Activated CD4-positive, alpha-beta T cell treated with anti-CD3 and anti-CD28 coated beads, Interleukin-2, amount 10 ng/mL, durations not matched to agents 24 days and 14 days (primary cell): ENCODE results near the gene EMP1. TPM values are rescaled to one million over a fixed set of nuclear protein-coding genes. Genes with fewer than 3 reads are reported as not detected.

Source experiments
- DNase-seq: peaks from one replicate; pipeline ENCODE4 v3.0.0; 2022
- H3K27ac Mint-ChIP-seq: one replicate; pipeline ENCODE4 v1.8.0; 2022; ENCODE audit warnings: mild to moderate bottlenecking, mixed read lengths
- H3K27me3 Mint-ChIP-seq: one replicate; pipeline ENCODE4 v1.8.0; 2022; ENCODE audit warnings: mixed read lengths
- H3K36me3 Mint-ChIP-seq: one replicate; pipeline ENCODE4 v1.8.0; 2022; ENCODE audit warnings: low read depth, mild to moderate bottlenecking, mixed read lengths
- H3K4me1 Mint-ChIP-seq: one replicate; pipeline ENCODE4 v1.8.0; 2021; ENCODE audit warnings: mixed read lengths
- H3K4me3 Mint-ChIP-seq: one replicate; pipeline ENCODE4 v1.8.0; 2022; ENCODE audit warnings: mild to moderate bottlenecking, moderate library complexity, mixed read lengths
- H3K9me3 Mint-ChIP-seq: one replicate; pipeline ENCODE4 v1.8.0; 2021; ENCODE audit warnings: mixed read lengths
- intact Hi-C: fragments of 100-400 bp; cut with micrococcal nuclease; formaldehyde crosslinking; loops from one replicate; pipeline ENCODE4 v1.15.1; 2023
- total RNA-seq: library from RNA; stranded (reverse); gene quantifications from 2 replicates; pipeline ENCODE4 v1.2.3, GENCODE V29; 2022

EMP1 gene
- total RNA-seq, 1 donor from 2014 or later: 22.2 TPM

DNA sequence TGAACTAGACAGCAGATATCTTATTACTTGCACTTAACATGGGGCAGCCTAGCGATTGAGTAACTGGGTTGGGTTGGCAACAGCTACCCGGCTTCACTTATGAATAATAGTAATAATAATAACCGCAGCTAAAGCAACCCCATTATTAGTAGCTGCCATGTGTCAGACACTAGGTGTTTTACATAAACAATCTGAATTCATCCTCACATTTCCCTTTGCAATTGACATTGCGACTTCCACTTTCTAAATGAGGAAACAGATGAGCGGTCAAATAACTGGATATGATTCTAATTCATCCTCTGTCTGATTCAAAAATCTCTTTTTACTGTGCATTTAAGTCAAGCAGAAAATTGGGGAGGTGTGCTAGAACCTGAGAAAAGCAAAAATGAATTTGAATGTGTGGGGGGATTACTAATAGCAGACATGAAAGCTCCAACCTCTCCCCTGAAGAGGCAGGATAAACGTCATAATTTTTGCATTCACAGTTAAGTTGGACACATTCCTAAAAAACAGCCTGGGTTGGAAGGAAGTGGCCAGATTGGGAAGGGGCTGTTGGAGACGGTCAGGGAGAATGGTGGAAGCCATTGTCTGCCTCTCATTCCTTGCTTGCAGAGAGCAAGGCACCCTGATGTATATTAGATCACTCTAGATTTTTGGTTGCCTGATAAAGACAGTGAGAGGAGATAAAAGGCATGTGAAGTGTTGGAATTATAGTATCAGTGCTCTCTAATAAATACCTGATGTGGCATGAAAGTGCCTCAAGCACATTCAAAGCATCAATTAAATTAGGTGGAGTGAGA, 13.1 kb downstream of the EMP1 start:
- H3K27me3 Mint-ChIP-seq: no peaks in the 10 kb centered on the region
- H3K9me3 Mint-ChIP-seq: no peaks in the 10 kb centered on the region
- DNase-seq: no peak
- H3K36me3 Mint-ChIP-seq: no peaks in the 10 kb centered on the region
- H3K27ac Mint-ChIP-seq: no peak overlapping the region
- H3K4me3 Mint-ChIP-seq: no peak overlapping the region
- H3K4me1 Mint-ChIP-seq: peaks cover 52% of the 10 kb centered on the region
- intact Hi-C loops: loop anchor here (5.0 kb wide), 2 partner anchors 372 to 422 kb away; partner anchors contain the start of gene APOLD1

DNA sequence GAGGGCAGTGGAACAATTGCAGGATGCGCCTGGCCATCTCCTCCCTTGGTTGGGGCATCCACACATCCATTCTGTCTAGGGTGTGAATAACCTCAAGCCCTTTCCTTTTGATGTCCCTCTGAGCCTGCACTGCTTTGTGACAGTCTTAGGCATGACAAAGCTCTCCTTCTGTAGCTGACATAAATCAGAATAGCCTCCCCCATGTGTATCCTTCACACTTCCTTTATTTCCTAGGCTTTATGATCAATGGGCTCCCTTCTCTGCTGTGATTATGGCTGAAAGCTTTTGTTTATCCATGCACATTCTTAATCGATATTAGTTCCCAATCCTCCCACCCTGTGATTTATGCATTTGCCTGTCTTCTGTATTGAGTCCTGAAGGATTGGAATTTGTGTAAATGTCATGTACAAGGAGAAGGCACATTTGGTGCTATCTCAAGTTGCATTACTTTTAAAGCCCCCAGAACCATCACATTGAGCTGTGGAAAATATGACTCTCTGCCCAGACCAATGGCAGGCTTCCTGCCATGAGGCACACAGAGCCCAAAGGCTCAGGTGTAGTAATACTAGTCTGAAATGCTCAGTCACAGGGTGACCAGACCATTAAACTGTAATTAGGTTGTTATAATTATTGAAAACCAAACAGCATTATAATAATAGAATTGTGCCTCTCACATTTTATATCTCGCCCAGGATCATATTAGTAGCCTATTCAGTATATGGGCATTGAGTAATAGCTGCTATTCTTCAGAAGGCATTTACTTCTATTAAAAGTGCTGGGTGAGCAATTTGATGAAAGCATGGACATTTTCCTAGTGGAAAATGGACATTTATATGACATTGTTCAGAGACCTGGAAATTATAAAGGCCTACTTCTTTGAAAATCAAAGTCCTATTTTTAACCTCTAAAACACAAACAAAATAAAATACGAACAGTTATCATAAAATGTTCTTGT, 14.0 kb downstream of the EMP1 start:
- H3K27me3 Mint-ChIP-seq: no peaks in the 10 kb centered on the region
- H3K4me1 Mint-ChIP-seq: peaks cover 48% of the 10 kb centered on the region
- intact Hi-C loops: loop anchor here (1.0 to 5.0 kb wide), 4 partner anchors 109 to 423 kb away; partner anchors contain the start of genes APOLD1 and FAM234B
- H3K4me3 Mint-ChIP-seq: no peak overlapping the region
- no peak overlapping the region for H3K27ac Mint-ChIP-seq
- no peaks in the 10 kb centered on the region for H3K9me3 Mint-ChIP-seq
- no peaks in the 10 kb centered on the region for H3K36me3 Mint-ChIP-seq
- DNase-seq: no peak

DNA sequence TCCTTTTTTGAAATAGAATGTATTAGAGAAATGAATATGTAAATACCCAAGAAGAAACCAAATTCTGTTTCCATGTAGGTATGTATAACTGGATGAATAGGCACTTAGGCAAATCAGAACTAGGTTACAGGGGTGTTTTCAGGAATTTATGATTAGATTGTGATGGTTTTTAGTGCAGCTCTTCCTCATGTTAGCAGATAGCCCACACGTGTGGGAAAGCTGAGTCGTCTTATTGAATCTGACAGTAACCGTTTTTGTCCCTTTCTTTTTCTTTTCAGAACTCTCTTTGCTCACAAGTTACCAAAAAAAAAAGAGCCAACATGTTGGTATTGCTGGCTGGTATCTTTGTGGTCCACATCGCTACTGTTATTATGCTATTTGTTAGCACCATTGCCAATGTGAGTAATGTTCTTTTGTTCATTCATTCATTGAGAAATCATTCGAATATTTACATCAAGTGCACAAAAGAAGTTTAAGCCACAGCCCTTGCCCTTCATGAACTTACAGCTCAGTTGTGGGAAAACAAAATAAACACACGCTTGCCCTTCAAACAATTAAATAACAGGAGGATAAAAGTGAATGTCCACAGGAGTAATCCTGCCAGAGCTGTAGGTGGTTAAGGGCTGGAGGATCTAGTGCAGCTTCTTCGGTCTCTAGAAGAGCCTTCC, 14.8 kb downstream of the EMP1 start:
- peaks cover 40% of the 10 kb centered on the region for H3K4me1 Mint-ChIP-seq
- intact Hi-C loops: loop anchor here (1.0 to 5.0 kb wide), 4 partner anchors 110 to 424 kb away; partner anchors contain the start of genes APOLD1 and FAM234B
- no peaks in the 10 kb centered on the region for H3K36me3 Mint-ChIP-seq
- H3K4me3 Mint-ChIP-seq: peak overlapping the region; percentile 4
- H3K27ac Mint-ChIP-seq: peak overlapping the region; percentile 54
- H3K27me3 Mint-ChIP-seq: no peaks in the 10 kb centered on the region
- DNase-seq: no peak
- H3K9me3 Mint-ChIP-seq: no peaks in the 10 kb centered on the region

GRCh38 chr12:13211859-13212664, 15.5 kb downstream of the EMP1 start:
- peak overlapping the region; percentile 4 for H3K4me3 Mint-ChIP-seq
- no peaks in the 10 kb centered on the region for H3K36me3 Mint-ChIP-seq
- intact Hi-C loops: loop anchor here (1.0 to 5.0 kb wide), 8 partner anchors 47 to 425 kb away; partner anchors contain the start of genes APOLD1, FAM234B and HEBP1
- no peaks in the 10 kb centered on the region for H3K27me3 Mint-ChIP-seq
- H3K9me3 Mint-ChIP-seq: no peaks in the 10 kb centered on the region
- DNase-seq: peak; percentile 92
- H3K27ac Mint-ChIP-seq: peak overlapping the region; percentile 54
- peaks cover 34% of the 10 kb centered on the region for H3K4me1 Mint-ChIP-seq

DNA sequence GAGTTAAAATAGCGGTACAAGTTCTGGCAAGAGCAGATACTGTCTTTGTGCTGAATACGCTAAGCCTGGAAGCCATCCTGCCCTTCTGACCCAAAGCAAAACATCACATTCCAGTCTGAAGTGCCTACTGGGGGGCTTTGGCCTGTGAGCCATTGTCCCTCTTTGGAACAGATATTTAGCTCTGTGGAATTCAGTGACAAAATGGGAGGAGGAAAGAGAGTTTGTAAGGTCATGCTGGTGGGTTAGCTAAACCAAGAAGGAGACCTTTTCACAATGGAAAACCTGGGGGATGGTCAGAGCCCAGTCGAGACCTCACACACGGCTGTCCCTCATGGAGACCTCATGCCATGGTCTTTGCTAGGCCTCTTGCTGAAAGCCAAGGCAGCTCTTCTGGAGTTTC, 18.5 kb downstream of the EMP1 start:
- H3K4me3 Mint-ChIP-seq: no peak overlapping the region
- DNase-seq: no peak
- H3K4me1 Mint-ChIP-seq: peaks cover 22% of the 10 kb centered on the region
- peaks cover 12% of the 10 kb centered on the region for H3K27me3 Mint-ChIP-seq
- intact Hi-C loops: no loop called here
- H3K9me3 Mint-ChIP-seq: no peaks in the 10 kb centered on the region
- H3K27ac Mint-ChIP-seq: no peak overlapping the region
- peaks cover 2% of the 10 kb centered on the region for H3K36me3 Mint-ChIP-seq

DNA sequence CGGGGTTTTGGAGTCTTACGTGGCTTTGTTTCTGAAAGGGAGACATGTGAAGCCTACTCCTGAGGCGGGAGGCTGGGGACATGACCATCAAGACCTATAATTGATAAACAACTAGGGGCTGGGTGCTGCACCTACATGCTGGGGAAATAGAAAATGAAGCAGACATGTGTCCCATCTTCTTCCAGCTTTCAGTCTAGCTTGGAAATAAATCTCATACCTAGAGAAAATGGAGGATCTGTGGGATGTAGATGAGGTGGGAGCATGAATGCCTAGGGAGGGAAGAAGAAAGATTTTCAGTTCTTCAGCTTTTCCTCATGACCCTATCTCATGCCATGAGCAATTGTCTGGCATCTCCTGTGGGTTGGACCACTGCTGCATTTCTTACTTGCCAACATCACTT, 22.1 kb downstream of the EMP1 start:
- Mint-ChIP-seq H3K4me3 (no peak overlapping the region), H3K27ac (no peak overlapping the region), H3K27me3 (peaks cover 22% of the 10 kb centered on the region), H3K9me3 (no peaks in the 10 kb centered on the region), H3K36me3 (peaks cover 2% of the 10 kb centered on the region), H3K4me1 (no peaks in the 10 kb centered on the region)
- DNase-seq: no peak
- intact Hi-C loops: no loop called here

DNA sequence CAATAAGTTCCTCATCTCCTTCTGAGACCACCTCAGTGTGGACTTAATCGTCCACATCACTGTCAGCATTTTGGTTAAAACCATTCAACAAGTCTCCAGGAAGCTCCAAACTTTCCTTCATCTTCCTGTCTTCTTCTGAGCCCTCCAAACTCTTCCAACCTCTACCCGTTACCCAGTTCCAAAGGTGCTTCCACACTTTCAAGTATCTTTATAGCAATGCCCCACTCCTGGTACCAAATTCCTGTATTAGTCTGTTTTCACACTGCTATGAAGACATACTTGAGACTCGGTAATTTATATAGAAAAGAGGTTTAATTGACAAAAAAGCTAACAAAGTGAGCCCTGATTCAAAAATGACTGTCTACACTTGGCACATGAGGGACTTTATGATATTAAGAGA, 22.8 kb downstream of the EMP1 start:
- H3K36me3 Mint-ChIP-seq: peaks cover 2% of the 10 kb centered on the region
- no peak overlapping the region for H3K4me3 Mint-ChIP-seq
- H3K4me1 Mint-ChIP-seq: no peaks in the 10 kb centered on the region
- intact Hi-C loops: no loop called here
- H3K27me3 Mint-ChIP-seq: peaks cover 28% of the 10 kb centered on the region
- no peak for DNase-seq
- H3K27ac Mint-ChIP-seq: no peak overlapping the region
- H3K9me3 Mint-ChIP-seq: no peaks in the 10 kb centered on the region

- no peaks in the 10 kb centered on the region for H3K9me3 Mint-ChIP-seq
- no peak overlapping the region for H3K27ac Mint-ChIP-seq
- H3K36me3 Mint-ChIP-seq: peaks cover 2% of the 10 kb centered on the region
- no peak overlapping the region for H3K4me3 Mint-ChIP-seq
- H3K27me3 Mint-ChIP-seq: peaks cover 35% of the 10 kb centered on the region
- DNase-seq: no peak
- H3K4me1 Mint-ChIP-seq: no peaks in the 10 kb centered on the region
- intact Hi-C loops: no loop called here
Observed at GRCh38 chr12:13220838-13221237, 24.3 kb downstream of the EMP1 start.

DNA sequence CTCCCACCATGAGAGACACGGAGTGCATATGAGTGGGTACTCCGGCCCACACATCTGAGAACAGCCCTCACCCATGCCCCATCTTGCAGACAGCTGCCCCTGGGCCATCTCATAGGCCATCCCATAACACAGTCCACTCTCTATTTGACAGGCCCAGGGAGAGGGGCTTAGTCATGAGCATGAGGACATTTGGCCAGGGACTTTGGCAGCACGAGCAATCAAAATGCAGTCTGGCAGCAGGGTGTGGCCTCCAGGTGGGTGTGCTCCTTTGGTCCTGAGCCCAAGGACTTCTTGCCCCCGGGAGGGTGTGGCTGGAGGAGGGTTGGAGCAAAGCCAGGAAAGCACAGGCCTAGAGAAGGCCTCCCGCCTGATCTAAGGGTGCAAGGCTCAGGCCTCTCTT, 25.6 kb downstream of the EMP1 start:
- H3K4me1 Mint-ChIP-seq: no peaks in the 10 kb centered on the region
- peaks cover 2% of the 10 kb centered on the region for H3K36me3 Mint-ChIP-seq
- intact Hi-C loops: no loop called here
- H3K27me3 Mint-ChIP-seq: peaks cover 44% of the 10 kb centered on the region
- no peaks in the 10 kb centered on the region for H3K9me3 Mint-ChIP-seq
- no peak for DNase-seq
- H3K4me3 Mint-ChIP-seq: no peak overlapping the region
- H3K27ac Mint-ChIP-seq: no peak overlapping the region

DNA sequence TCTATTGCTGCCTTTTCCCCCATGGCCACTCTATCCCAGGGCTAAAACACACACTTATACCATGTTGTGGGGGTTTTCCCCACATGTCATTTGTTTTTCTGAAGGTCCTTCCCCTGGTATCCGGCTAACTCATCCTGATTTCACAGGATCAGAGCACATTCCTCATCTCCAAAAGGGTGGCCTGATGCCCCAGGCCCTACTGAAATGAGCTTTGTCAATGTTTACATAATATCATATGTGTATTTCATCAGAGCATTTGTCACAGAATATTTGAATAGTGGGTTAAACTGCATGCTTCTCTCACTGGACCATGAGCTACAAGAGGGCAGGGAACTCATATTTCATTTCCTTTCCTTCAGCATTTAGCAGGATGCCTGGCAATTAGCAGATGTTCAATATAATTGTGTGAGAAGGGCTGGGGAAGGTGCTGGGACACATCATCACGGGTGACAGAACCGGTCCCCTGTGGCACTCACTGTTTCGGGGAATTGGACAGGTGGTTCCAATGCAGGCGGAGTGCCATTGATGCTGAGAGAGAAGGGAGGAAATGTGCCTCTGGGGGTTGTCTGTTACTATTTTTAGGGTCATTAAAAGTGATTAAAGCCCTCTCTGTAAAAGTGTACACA, 26.8 kb downstream of the EMP1 start:
- Mint-ChIP-seq H3K9me3 (no peaks in the 10 kb centered on the region), H3K4me1 (no peaks in the 10 kb centered on the region), H3K4me3 (no peak overlapping the region), H3K27ac (no peak overlapping the region), H3K27me3 (peaks cover 44% of the 10 kb centered on the region), H3K36me3 (no peaks in the 10 kb centered on the region)
- no peak for DNase-seq
- intact Hi-C loops: no loop called here

DNA sequence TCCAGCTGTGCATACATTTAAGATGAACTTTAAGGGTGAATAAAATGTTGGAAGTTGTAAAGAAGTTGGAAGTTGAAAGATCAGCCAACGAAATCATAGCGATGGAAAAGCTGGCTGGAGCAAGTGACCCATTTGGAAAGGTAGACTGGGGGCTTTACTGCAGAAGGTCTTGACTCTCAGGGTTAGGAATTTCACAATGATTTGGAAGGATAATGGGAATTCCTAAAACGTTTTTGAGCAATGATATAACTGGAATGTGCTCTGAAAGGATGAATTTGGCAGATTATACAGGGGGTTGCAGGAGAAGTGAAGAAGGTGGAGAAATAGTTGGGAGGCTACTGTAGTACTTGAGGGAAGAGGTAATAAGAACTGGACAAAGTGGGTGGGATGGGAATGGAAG, 27.4 kb downstream of the EMP1 start:
- Mint-ChIP-seq H3K9me3 (no peaks in the 10 kb centered on the region), H3K4me1 (no peaks in the 10 kb centered on the region), H3K4me3 (no peak overlapping the region), H3K27ac (no peak overlapping the region), H3K27me3 (peaks cover 43% of the 10 kb centered on the region), H3K36me3 (no peaks in the 10 kb centered on the region)
- intact Hi-C loops: no loop called here
- DNase-seq: no peak

DNA sequence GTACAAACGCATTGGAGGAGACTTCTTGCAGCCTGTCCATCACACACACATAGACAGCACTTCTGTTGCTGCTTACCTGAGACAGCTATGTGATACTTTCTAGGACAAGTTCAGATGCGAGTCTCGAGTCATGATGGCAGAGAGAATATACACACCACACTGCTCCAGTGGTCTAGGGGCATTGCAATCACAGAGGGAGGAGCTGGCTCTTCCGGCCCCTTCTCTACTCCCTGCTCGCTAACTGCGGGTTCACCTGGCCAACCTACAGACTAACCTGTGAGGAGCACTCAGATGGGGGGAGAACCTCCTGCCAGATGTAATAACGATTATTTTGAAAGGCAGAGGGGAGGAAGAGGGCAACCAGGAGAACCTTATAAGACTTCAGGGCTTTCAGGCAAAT, 30.7 kb downstream of the EMP1 start:
- DNase-seq: no peak
- no peaks in the 10 kb centered on the region for H3K36me3 Mint-ChIP-seq
- H3K9me3 Mint-ChIP-seq: no peaks in the 10 kb centered on the region
- H3K27me3 Mint-ChIP-seq: peaks cover 44% of the 10 kb centered on the region
- intact Hi-C loops: no loop called here
- no peak overlapping the region for H3K4me3 Mint-ChIP-seq
- no peaks in the 10 kb centered on the region for H3K4me1 Mint-ChIP-seq
- H3K27ac Mint-ChIP-seq: no peak overlapping the region

DNA sequence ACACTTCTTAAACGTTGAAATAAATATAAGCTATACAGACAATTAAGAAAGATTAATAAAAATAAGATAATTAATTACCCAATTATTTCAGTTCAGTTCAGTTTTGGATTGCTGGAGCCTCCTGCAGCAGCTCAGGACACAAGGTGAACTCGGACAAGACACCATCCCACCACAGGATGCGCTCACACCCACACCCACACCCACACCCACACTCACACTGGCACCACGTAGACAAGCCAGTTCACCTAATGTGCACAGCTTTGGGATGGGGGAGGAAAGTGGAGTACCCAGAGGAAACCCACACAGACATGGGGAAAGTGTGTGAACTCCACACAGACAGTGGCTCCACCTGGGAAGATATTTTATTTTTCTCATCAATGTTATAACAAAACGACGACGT, 32.1 kb downstream of the EMP1 start:
- no peaks in the 10 kb centered on the region for H3K9me3 Mint-ChIP-seq
- peaks cover 36% of the 10 kb centered on the region for H3K27me3 Mint-ChIP-seq
- no peak for DNase-seq
- H3K4me1 Mint-ChIP-seq: no peaks in the 10 kb centered on the region
- H3K36me3 Mint-ChIP-seq: no peaks in the 10 kb centered on the region
- intact Hi-C loops: no loop called here
- no peak overlapping the region for H3K27ac Mint-ChIP-seq
- H3K4me3 Mint-ChIP-seq: no peak overlapping the region
